Spleen (tissue), 11 donors: ENCODE data around the gene ARHGAP24. TPM values are rescaled to one million over a fixed set of nuclear protein-coding genes. Genes with fewer than 3 reads are reported as not detected.
A peak's percentile ranks its signal among the peaks of the same experiment; 100 is the strongest.

Source experiments
- DNase-seq: peaks from one replicate; pipeline ENCODE4 v3.0.0-alpha.2; 2020
- H3K27ac ChIP-seq, 8 donors: fragments of 200-600 bp; sonication (generic) in 7 of 8; 1 replicate in 4 of 8; 2 replicates in 4 of 8; pipeline versions ENCODE4 v1.5.0 to v1.8.0; 2016 to 2021; ENCODE audit warnings: inconsistent platforms in 4 of 8, mild to moderate bottlenecking in 4 of 8, moderate library complexity in 1 of 8
- H3K27me3 ChIP-seq, 7 donors: fragments of 200-600 bp; sonication (generic) in 6 of 7; replicated peaks in 1 of 7; 1 replicate in 4 of 7; 2 replicates in 3 of 7; pipeline versions ENCODE4 v1.5.0 to v1.8.0; 2016 to 2021; ENCODE audit warnings: inconsistent platforms in 3 of 7, mild to moderate bottlenecking in 1 of 7
- H3K36me3 ChIP-seq, 6 donors: fragments of 200-600 bp; sonication (generic) in 5 of 6; 1 replicate in 4 of 6; 2 replicates in 2 of 6; pipeline versions ENCODE4 v1.5.0 to v1.8.0; 2016 to 2021; ENCODE audit warnings: inconsistent platforms in 2 of 6
- H3K4me1 ChIP-seq, 6 donors: fragments of 200-600 bp; sonication (generic) in 5 of 6; 1 replicate in 3 of 6; 2 replicates in 3 of 6; pipeline versions ENCODE4 v1.5.0 to v1.8.0; 2016 to 2021; ENCODE audit warnings: inconsistent platforms in 3 of 6
- H3K4me3 ChIP-seq, 8 donors: fragments of 200-600 bp; sonication (generic) in 7 of 8; 1 replicate in 4 of 8; 2 replicates in 4 of 8; pipeline versions ENCODE4 v1.5.0 to v1.8.0; 2016 to 2021; ENCODE audit warnings: inconsistent platforms in 4 of 8, mild to moderate bottlenecking in 4 of 8, moderate library complexity in 2 of 8
- H3K9me3 ChIP-seq, 8 donors: fragments of 200-600 bp; sonication (generic) in 7 of 8; 1 replicate in 4 of 8; 2 replicates in 4 of 8; pipeline versions ENCODE4 v1.5.0 to v1.8.0; 2016 to 2021; ENCODE audit warnings: inconsistent platforms in 4 of 8
- CTCF ChIP-seq, 11 experiments: fragments of 200-600 bp in 7 of 11; fragments of 450-650 bp in 4 of 11; sonication (generic) in 4 of 11; IDR thresholded peaks in 8 of 11; conservative IDR thresholded peaks in 3 of 11; 1 replicate in 7 of 11; 2 replicates in 4 of 11; pipeline versions ENCODE4 v1.4.0 to v1.8.0; 2016 to 2021; ENCODE audit warnings: antibody characterized with exemption in 11 of 11, inconsistent platforms in 4 of 11, mild to moderate bottlenecking in 1 of 11
- POLR2A ChIP-seq, 3 donors: fragments of 450-650 bp; IDR thresholded peaks; one replicate each; pipeline ENCODE4 v1.5.1; 2017; ENCODE audit warnings: antibody characterized with exemption in 3 of 3, mild to moderate bottlenecking in 1 of 3
- POLR2AphosphoS5 ChIP-seq, 3 donors: sonication (generic); formaldehyde crosslinking; IDR thresholded peaks; one replicate each; pipeline ENCODE4 v1.5.1; 2017; ENCODE audit warnings: antibody characterized with exemption in 3 of 3
- WGBS, 5 donors: extraction: QIAGEN DNeasy Blood & Tissue Kit in 3 of 5; methylation state at CpG; one replicate each; pipeline versions ENCODE4 v1.1.5 to v1.1.7; 2013 to 2018; 5-methylcytosine and 5-hydroxymethylcytosine counted together
- intact Hi-C: fragments of 100-400 bp; cut with DNase I; formaldehyde crosslinking; loops from one replicate; pipeline ENCODE4 v1.15.0; 2023; ENCODE audit warnings: low total_unique reads
- polyA plus RNA-seq, 3 donors: library from polyadenylated mRNA; stranded (reverse); fragments of 200-250 nt; gene quantifications; one replicate each; pipeline ENCODE4 v1.2.1, GENCODE V29; 2013
- total RNA-seq, 7 donors: library from RNA; depleted of rRNA in 3 of 7; stranded (reverse); fragments of >200 nt in 3 of 7; fragmentation: NEBNext Ultra II Directional in 4 of 7; extraction: Animal tissue kit (Norgen Biotek cat#: 25700) in 4 of 7; gene quantifications; one replicate each; pipeline versions ENCODE4 v1.1.0 to v1.2.1, GENCODE V29; 2016 to 2021
- donor health status: healthy with polysubstance abuse.
- donor health status: DM: no; HTN: no; CAD: no; lungs with moderate emphysema.
- donor health status: DM: no; HTN: no; CAD: no.
- donor health status: Bipolar disorder and iron deficiency.
- donor health status: healthy.
- donor health status: DM: no; HTN: no; CAD: no.
- donor health status: DM: yes; HTN: yes; CAD: no.

ARHGAP24 gene
- total and polyA plus RNA-seq, 10 donors: 23.1 to 199 (median 130) TPM

GRCh38 chr4:85671120-85671519, 196.2 kb downstream of the ARHGAP24 start:
- Histone ChIP-seq H3K27ac (peak overlapping the region in 2 of 8 donors; percentile 22 to 64), H3K36me3 (peaks cover 0 to 16% (median 0%) of the 10 kb centered on the region in 6 donors), H3K27me3 (no peaks in the 10 kb centered on the region), H3K4me1 (peaks cover 11 to 80% (median 50%) of the 10 kb centered on the region in 6 donors), H3K4me3 (no peak overlapping the region), H3K9me3 (peaks cover 0 to 16% (median 13%) of the 10 kb centered on the region in 8 donors)
- TF ChIP-seq POLR2AphosphoS5 (IDR thresholded peaks at IDR 0.05) (no peak), CTCF (IDR thresholded peaks at IDR 0.05 in 8 of 11, conservative IDR thresholded peaks at IDR 0.05 in 3 of 11) (no peak), POLR2A (IDR thresholded peaks at IDR 0.05) (no peak)
- intact Hi-C loops: no loop called here
- 72 to 77% (median 74%) methylated on average over 2 of the region's 2 CpGs for WGBS, 5 donors
- no peak for DNase-seq

GRCh38 chr4:85672116-85672515, 197.2 kb downstream of the ARHGAP24 start:
- H3K36me3 ChIP-seq: peaks cover 0 to 9% (median 0%) of the 10 kb centered on the region in 6 donors
- WGBS, 5 donors: 35 to 68% (median 52%) methylated on average over 3 of the region's 3 CpGs
- intact Hi-C loops: no loop called here

GRCh38 chr4:85672959-85673358, 198.0 kb downstream of the ARHGAP24 start:
- H3K27ac ChIP-seq: peak overlapping the region; percentile 12 to 68 (median 44)
- intact Hi-C loops: no loop called here

More at GRCh38 chr4:85672116-85672515, 197.2 kb downstream of the ARHGAP24 start:
- Histone ChIP-seq H3K4me3 (no peak overlapping the region), H3K27ac (peak overlapping the region; percentile 13 to 68 (median 44)), H3K4me1 (peaks cover 11 to 90% (median 55%) of the 10 kb centered on the region in 6 donors), H3K27me3 (no peaks in the 10 kb centered on the region), H3K9me3 (peaks cover 0 to 6% (median 3%) of the 10 kb centered on the region in 8 donors)
- TF ChIP-seq CTCF (IDR thresholded peaks at IDR 0.05 in 8 of 11, conservative IDR thresholded peaks at IDR 0.05 in 3 of 11): no peak
- no peak for TF ChIP-seq POLR2AphosphoS5 (IDR thresholded peaks at IDR 0.05)
- TF ChIP-seq POLR2A (IDR thresholded peaks at IDR 0.05): no peak
- DNase-seq: no peak

More at GRCh38 chr4:85672959-85673358, 198.0 kb downstream of the ARHGAP24 start:
- DNase-seq: no peak
- 10 to 31% (median 29%) methylated on average over 3 of the region's 3 CpGs for WGBS, 5 donors
- Histone ChIP-seq H3K4me1 (peaks cover 11 to 97% (median 58%) of the 10 kb centered on the region in 6 donors), H3K27me3 (no peaks in the 10 kb centered on the region), H3K9me3 (no peaks in the 10 kb centered on the region), H3K4me3 (no peak overlapping the region), H3K36me3 (peaks cover 0 to 5% (median 0%) of the 10 kb centered on the region in 6 donors)
- TF ChIP-seq POLR2AphosphoS5 (IDR thresholded peaks at IDR 0.05): no peak
- no peak for TF ChIP-seq POLR2A (IDR thresholded peaks at IDR 0.05)
- TF ChIP-seq CTCF (IDR thresholded peaks at IDR 0.05 in 8 of 11, conservative IDR thresholded peaks at IDR 0.05 in 3 of 11): no peak
